Stimulated activated CD8-positive, alpha-beta memory T cell treated with anti-CD3 and anti-CD28 coated beads, Interleukin-12 subunit alpha, Interleukin-12 subunit beta, amount 100 ng/mL, for 4 hours (primary cell): Measurements from ENCODE around the gene MSH3.
"Not testable (repeated sequence)": the region's sequence is repeated elsewhere in the genome, so short reads cannot be mapped to it uniquely, and the experiment has no call there.

ENCODE experiments used
- DNase-seq: peaks from one replicate; pipeline ENCODE4 v3.0.0-alpha.2; 2020; ENCODE audit warnings: low read depth

The MSH3 gene

DNA sequence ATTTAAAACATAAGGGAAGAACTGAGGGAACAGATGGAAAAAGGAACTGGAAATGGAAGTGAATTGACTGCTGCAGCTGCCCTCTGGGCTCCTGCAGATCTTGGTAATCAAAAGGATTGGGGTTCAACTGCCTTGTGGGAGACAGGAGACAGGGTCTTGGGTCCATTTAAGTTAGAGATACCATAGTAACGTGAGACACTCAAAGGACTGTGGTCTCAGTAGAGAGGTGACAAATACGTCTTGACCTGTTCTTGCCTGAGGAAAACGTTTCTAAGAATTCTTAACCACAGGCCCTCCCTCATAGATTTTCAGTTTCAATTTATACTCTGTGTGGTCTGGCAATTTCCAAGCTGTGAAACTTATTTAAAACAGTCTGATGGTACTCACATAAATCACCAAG is 101.2 kb downstream of the MSH3 start:
- DNase-seq: no peak

DNA sequence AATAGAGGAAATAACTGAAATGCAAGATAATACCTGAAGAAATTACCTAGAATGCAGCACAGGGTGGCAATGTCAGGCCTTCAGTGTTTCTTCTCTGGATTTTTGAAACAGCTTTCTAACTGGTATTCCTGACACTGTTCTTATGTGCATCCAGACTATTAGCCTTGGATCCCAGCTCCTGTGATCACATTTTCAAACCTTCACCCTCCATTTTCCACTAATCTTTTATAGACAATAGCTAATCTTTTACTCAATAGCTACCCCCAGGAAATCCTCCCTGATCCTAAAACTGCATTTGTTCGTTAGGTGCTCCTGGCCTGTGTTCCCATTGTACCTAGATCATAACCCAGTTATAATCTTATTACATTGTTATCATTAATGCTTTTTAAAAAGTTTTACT is 101.8 kb downstream of the MSH3 start:
- DNase-seq: no peak

DNA sequence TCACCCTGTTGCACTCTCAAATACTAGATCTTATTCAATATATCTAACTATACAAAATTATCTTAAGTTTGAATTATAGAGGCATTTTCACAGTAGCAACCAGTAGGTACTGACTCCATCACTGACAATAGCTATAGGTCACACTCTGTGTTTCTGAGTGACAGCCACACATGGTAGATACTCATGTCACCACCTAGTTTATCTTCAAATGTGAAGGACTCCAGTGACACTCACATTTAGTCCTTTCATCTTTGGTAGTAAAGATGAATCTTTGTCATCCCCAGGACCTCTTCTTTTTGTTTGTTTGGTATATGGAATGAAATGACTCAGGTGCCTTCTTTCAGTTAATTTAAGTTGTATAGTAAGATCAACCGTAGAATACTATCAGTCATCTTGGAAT is 102.8 kb downstream of the MSH3 start:
- DNase-seq: no peak

DNA sequence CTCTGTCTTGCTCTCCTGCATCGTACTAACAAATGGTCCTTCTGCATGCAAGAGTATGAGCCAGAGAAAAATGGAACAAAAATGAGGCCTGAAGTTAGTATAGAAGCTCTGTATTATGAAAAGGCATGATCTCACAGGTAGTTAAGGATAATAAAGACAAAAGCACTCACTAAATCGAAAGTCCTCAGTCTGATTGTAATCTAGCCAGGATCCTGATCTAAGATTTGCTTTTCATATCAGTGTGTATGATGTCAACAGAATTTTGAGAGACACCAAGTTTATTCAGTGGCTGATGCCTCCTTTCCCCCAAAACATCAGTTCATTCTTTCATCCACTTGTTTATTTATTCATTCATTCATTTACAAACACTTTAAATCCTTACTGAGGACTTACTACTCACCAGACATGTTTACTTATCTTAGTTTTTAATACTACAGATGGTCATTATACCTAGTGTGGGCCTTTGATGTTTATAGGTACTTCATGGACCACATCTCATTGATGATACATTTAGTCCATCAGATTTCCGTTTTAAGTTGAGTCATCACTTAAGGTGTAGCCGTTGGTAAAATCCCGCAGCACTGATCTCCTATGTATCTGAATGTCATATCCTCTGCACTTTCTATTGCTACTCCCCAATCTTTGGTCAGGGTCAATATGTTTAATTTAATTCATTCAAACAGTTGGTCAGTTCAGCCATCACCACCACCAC is 105.6 kb downstream of the MSH3 start:
- DNase-seq: no peak

DNA sequence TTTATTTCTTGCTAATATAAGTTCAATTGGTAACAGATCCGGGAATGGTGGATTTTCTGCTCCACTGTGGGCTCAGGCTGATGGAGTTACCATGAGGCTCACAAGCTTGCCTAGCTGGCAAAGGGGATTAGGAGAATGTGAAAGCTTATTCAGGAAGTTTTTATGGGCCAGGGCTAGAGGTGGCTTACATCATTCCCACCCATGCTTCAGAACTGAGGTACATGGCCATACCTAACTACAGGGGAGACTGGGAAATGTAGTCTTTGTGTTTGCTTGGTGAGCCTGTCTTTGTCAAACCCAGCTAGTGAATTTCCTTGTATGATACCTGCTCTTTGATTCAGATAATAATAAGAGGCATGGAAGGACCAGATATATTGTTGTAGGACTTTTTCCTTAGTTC is 106.2 kb downstream of the MSH3 start:
- DNase-seq: no peak

DNA sequence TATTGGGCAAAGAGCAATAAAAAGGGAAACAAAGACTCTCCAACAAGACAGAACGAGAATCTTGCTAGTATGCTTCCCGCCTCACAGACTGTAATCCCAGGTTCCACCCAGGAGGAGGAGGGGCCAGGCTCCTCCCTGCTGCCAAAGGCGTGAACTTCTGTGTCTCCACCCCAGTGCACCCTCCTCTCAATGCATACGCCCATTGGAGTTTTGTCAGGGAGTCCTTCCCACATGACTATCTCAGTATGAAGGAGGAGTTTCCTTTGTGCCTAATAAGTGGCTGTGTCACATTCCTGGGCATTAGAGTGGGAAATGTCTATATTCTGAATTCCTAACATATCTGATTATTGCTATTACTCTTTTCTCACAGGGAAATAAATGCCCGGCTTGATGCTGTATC is 106.7 kb downstream of the MSH3 start:
- no peak for DNase-seq

DNA sequence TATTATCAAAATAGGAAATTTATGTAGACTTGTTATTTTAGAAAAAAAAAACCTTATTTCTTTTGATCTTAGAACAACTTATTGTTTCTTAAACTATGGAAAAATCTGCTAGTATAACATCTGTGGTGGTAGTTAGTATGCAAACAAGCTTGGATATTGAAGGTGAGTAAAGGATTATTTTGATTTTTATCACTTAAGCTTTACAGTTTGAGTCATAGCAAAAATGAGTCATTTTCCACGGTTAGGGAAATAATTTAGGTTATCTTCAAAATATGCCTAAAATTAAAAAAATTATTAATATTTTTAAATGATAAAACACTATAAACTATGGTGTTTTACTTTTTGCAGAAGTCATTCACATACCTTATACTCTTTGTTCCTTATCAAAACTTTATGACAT is 107.5 kb downstream of the MSH3 start:
- DNase-seq: no peak

DNA sequence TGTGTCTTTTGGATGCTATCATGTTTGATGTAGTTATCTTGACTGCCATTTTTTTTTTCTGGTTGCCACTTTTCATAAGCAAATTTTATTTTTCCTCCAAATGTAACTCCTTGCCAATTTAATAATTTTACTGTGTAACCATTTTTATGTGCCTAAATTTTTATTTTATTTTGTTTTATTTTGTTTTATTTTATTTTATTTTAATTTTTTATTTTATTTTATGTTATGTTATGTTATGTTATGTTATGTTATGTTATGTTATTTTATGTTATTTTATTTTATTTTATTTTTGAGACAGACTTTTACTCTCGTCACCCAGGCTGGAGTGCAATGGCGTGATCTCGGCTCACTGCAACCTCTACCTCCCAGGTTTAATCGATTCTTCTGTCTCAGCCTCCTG is 108.1 kb downstream of the MSH3 start:
- no peak for DNase-seq

DNA sequence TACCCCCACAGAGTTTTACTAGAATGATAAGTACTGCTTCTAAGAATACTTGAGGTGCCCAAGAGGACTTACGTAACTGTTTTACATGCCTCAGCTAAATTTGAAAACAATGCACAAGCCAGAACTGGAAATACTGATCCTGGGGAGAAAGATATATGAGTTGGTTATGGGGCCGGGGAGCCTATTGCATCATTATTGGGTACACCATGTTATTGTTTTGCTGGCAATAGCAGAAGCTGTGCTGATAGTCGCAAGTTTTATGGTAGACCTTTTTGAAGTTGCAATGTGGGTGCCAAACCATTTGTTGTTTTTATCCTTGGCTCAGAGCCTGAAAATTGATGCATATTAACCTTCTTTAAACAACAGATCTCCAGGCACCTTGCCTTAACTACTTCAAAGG is 108.8 kb downstream of the MSH3 start:
- no peak for DNase-seq

DNA sequence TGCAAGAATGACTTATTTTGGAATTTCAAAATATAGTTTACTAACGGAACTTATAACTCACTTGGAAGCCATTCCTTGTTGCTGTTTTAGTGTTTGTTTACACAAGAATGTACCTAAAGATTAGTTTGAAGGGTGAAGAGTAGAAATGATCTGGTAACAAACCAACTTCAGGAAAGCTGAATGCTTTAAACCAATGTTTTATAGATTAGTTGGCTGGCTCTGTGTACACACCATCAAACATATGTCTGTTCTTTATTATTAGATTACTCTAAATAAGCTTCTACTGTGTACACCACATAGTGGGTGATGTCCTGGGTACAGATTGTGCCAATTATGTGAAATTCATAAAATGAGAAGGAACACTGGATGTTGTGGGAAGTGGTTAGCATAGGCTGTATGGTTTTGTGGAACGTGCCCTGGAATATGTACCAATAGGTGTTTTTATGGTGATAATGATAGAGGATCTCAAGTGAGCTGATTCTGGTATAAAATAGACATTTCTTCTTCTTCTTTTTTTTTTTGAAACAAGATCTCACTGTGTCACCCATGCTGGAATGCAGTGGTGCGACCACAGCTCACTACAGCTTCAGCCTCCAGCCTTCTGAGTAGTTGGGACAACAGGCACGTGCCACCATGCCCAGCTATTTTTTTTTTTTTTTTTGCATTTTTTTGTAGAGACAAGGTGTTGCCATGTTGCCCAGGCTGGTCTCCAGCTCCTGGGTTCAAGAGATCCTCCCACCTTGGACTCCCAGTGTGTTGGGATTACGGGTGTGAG is 109.6 kb downstream of the MSH3 start:
- DNase-seq: no peak

DNA sequence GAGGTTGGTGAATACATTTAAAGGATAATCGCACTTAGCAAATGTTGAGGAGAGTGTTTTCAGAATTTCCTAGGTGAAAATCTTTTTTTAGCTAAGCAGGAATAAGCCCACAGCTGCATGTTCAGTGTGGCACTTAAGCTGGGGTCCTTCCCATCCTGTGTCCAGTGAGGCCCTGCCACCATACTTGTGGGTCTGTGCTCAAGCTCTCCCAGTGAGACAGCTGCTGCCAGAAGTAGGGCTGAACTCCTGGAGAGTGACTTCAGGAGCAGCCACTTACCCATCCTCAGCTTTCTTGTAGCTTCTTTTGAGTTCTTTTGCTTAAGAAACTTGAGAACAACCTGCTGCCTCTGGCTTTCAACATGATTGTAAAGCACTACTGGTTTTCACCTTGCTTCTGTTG is 110.3 kb downstream of the MSH3 start:
- DNase-seq: no peak

DNA sequence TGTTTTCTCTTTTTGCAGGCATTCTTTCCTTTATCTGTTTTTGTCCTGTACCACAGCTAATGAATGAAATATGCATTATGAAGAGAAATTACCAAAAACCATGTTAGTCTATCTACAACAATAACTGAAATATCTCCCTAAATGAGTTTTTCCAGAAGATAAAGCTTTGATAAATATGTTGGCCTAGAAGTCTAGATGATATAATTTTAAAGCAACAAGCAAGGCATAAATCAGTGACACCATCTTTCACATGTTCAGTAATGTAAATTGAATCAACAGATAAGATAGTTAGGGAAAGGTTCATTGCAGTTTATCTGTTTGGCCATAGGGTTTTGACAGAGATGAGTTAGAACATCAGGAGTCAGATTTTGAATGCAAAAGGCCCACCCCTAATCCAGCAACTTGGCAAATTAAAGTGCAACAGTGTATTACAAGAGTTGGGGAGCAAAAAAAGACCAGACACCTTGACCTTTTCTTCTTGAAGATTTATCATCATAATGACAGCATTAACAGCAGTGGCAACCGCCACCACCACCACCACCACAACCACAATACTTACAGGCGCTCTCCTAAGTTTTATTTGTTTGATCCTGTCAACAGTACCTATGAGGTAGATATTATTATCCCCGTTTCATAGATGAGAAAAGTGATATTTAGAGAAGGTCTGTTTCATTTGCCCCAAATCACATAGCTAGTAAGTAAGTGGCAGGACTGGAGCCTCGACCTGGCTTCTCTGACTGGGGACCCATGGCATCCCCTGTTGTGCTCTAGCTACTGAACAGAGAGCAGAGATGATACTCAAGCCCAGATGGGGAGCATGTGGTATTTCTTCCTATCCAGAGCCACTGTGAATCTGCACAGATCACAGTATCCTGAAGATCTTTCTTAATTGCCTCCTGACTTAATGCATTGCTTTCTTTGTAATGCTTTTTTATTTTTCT is 123.2 kb downstream of the MSH3 start:
- no peak for DNase-seq

DNA sequence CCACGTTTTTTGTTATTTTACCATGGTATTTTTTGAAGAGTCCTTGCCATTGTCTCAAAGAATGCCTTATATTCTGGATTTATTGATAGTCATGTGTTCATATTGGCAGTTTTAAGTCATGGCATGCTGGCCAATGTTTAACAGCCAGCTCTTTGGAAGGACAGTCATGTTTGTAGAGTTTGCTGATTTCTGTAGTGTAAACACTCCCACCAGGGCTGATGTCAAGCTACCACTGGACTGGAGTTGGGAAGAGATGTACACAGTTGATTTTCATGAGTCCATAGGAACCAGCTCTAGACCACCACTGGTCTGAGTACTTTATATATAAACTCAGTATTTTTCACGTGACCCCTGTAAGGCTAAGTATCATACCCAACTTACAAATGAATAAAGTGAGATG is 125.6 kb downstream of the MSH3 start:
- DNase-seq: no peak

DNA sequence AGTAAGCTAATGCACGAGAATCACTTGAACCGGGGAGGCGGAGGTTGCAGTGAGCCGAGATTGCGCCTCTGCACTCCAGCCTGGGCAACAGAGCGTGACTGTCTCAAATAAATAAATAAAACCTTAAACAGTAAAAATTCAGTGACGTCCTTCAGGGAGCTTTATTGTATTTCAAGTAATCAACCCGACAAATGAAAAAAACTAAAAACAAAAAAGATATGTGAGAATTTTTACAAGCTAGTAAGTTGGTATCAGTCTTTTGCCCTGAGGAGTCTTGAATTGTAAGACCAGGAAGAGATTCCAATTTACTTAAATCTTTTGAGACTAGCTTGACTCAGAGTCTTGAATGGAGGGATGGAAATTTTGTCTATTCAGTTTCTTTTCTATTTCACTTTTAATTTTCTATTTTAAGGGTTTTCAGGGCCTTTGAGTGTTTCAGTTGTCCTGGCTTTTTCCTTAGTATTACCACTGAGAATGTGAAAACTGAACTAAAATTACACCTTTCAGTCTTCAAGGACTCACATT is 126.4 kb downstream of the MSH3 start:
- no peak for DNase-seq

DNA sequence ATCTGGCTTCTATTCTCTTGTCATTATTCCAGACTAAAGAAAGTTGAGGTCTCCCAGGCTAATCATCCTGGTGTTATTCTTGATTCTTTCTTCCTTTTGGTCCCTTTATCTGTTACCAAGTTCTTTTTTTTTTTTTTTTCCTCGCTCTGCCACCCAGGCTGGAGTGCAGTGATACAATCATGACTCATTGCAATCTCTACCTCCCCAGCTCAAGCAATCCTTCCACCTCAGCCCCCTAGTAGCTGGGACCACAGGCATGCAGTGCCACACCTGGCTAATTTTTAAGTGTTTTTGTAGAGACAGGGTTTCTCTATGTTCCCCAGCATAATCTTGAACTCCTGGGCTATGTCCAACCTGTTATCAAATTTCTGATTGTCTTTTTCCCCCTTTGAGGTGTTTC is 126.9 kb downstream of the MSH3 start:
- no peak for DNase-seq

DNA sequence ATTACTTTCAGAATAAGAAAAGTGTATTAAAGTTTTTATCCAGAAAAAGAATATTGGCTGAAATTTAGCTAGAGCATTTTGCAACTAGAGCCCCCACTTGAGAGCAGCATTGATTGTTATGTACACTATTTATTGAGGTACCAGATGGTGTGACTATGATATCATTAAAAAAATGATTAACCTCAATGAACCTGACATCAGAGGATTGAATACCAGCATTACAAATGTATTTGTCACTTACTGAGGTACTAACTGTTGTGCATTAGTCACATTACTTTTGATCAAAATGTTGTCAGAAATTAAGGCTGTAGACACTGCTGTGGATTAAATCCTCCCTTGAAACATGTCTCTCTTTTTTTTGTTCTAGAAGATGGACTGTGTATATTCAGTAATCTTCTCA is 128.2 kb downstream of the MSH3 start:
- no peak for DNase-seq

DNA sequence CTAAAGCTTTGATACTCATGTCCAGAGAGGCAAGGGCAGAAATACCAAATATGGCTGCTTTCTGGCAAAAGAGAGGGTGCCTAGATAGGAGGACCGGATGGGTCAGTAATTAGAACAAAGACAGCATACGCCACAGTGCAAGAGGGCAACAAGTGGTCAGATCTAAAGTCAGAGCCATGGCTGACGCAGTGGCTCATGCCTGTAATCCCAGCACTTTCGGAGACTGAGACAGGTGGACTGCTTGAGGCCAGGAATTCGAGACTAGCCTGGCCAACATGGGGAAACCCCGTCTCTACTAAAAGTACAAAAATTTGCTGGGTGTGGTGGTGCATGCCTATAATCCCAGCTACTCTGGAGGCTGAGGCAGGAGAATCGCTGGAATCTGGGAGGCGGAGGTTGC is 129.3 kb downstream of the MSH3 start:
- not testable (repeated sequence) for DNase-seq

DNA sequence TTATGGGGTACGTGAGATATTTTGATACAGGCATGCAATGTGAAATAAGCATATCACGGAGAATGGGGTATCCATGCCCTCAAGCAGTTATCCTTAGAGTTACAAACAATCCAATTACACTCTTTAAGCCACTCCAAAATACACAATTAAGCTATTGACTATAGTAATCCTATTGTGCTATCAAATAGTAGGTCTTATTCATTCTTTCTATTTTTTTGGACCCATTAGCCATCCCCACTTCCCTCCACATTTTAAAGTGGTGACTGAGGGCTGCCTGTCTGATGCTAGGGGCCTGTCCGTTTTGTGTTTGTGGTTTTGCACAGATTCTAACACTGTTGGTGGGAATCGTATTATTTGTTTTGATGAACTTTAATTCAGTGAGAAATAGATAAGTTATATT is 130.0 kb downstream of the MSH3 start:
- DNase-seq: no peak

DNA sequence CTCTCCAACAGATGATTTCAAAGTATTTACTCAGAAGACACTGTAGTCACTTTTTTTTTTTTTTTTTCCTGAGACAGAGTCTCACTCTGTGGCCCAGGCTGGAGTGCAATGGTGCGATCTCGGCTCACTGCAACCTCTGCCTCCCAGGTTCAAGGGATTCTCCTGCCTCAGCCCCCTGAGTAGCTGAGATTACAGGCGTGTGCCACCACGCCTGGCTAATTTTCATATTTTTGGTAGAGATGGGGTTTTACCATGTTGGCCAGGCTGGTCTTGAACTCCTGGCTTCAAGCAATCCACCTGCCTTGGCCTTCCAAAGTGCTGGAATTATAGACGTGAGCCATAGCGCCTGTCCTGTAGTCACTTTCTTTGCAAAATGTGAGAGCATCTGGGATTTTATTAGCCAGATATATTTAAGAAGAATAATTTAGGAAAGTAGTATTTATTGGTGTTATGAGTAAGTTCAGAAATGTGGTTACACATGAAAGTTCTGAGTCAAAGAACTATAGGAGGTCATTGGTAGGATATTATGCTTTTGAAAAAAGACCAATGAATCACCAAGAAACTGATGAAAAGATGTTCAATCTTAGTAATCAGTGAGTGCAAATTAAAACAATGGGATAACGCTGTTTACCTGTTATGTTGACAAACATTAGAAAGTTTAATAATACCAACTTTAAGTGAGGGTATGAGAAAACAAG is 135.0 kb downstream of the MSH3 start:
- not testable (repeated sequence) for DNase-seq

DNA sequence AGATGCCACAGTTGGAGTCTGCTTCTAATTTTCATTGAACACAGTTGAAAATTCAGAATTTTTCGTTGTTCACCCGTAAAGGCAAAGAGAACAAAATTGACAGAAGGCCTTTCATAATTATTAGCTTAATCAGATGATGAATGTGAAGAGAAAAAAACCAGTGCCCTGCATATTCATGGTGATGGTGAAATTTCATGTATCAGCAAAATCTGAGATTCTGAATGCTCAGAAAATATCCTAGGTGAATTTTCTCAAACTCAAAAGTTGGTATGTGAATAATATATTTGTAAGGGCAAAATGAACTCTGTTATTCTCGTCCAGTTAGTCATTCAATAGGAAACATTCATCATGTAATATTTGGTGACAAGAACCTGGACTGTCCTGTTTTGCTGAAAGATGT is 136.2 kb downstream of the MSH3 start:
- no peak for DNase-seq

DNA sequence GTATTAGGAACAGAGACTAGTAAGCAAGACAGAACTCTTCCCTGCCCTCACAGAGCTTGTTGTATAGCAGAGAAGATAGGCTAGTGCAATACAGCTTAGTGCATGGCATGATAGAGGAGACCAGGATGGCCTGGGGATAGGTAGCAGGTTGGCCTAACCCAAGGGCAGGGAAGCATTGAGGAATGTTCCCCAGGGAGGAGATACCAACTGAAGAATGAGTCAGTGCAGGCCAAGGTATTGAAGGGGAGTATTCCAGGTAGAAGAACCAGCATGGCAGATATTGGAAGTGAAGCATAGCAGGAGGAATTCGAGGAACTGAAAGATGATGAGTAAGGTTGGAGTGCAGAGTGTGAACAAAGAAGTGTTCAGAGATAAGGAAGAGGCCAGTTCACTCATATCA is 138.9 kb downstream of the MSH3 start:
- no peak for DNase-seq

DNA sequence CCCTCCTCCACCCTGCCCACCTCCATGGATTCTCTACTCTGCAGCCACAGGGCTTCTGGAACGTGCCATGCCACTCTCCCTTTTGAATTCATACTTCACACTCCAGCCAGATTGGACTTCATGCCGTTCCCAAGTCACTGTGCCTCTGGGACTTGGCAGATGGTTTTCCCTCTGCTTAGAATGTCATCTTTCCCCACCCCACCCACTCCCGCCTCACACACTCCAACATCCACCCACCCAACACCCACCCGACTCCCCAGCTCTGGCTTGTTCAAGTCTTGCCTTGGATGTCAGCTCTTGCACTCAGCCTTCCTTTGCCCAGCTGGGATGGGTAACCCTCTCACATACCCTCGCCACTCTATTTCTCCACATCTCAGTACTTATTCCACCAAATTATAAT is 142.4 kb downstream of the MSH3 start:
- no peak for DNase-seq
